Keratinocyte (primary cell): Measurements from ENCODE around the gene S100P. TPM values are rescaled to one million over a fixed set of nuclear protein-coding genes. Genes with fewer than 3 reads are reported as not detected.

Experiments used
- DNase-seq: peaks from one replicate; pipeline ENCODE4 v3.0.0-alpha.2; 2011; ENCODE audit warnings: low read depth, missing footprints, low spot score
- FAIRE-seq: peaks from 2 replicates; lab custom pipeline; 2011; peaks lifted over from hg19 to GRCh38; lab: Jason Lieb, UNC
- H2AFZ ChIP-seq: 2 replicates; pipeline ENCODE4 v1.6.0; 2012; ENCODE audit warnings: low read length, control low read depth, inconsistent platforms; ENCODE audit not compliant: control insufficient read depth
- H3K27ac ChIP-seq: 2 replicates; pipeline ENCODE4 v1.5.1; 2011; ENCODE audit warnings: low read length; ENCODE audit not compliant: control insufficient read depth, insufficient read depth
- H3K27me3 ChIP-seq: 3 replicates; pipeline ENCODE4 v1.6.0; 2011; ENCODE audit warnings: low read length; ENCODE audit not compliant: control insufficient read depth, insufficient read depth; ENCODE audit errors: extremely low read depth
- H3K36me3 ChIP-seq, 2 experiments: 2 replicates in 1 of 2; 3 replicates in 1 of 2; pipeline ENCODE4 v1.5.1; 2011; ENCODE audit warnings: low read length in 2 of 2, mild to moderate bottlenecking in 1 of 2; ENCODE audit not compliant: control insufficient read depth in 2 of 2, insufficient read depth in 2 of 2; ENCODE audit errors: extremely low read depth in 1 of 2
- H3K4me1 ChIP-seq: 3 replicates; pipeline ENCODE4 v1.5.1; 2011; ENCODE audit warnings: low read length; ENCODE audit not compliant: control insufficient read depth, insufficient read depth; ENCODE audit errors: extremely low read depth
- H3K4me2 ChIP-seq: 3 replicates; pipeline ENCODE4 v1.6.0; 2011; ENCODE audit warnings: low read depth, low read length; ENCODE audit not compliant: control insufficient read depth, insufficient read depth; ENCODE audit errors: extremely low read depth
- H3K4me3 ChIP-seq, 3 experiments: fragments of 200-600 bp in 1 of 3; sonication (generic) in 1 of 3; 2 replicates in 2 of 3; 3 replicates in 1 of 3; pipeline ENCODE4 v1.5.1; 2011 to 2016; ENCODE audit warnings: low read length in 3 of 3, mild to moderate bottlenecking in 3 of 3, control low read depth in 2 of 3, inconsistent platforms in 1 of 3, low read depth in 1 of 3, mixed read lengths in 1 of 3, mixed run types in 1 of 3, moderate library complexity in 1 of 3; ENCODE audit not compliant: control insufficient read depth in 2 of 3, insufficient read depth in 2 of 3; ENCODE audit errors: extremely low read depth in 1 of 3
- H3K79me2 ChIP-seq: 2 replicates; pipeline ENCODE4 v1.6.0; 2012; ENCODE audit warnings: low read length; ENCODE audit not compliant: control insufficient read depth, insufficient read depth
- H3K9ac ChIP-seq: 3 replicates; pipeline ENCODE4 v1.6.0; 2011; ENCODE audit warnings: low read length; ENCODE audit not compliant: control insufficient read depth, insufficient read depth; ENCODE audit errors: extremely low read depth
- H3K9me1 ChIP-seq: 3 replicates; pipeline ENCODE4 v1.6.0; 2011; ENCODE audit warnings: low read length; ENCODE audit not compliant: control insufficient read depth, insufficient read depth; ENCODE audit errors: extremely low read depth
- H3K9me3 ChIP-seq: 2 replicates; pipeline ENCODE4 v1.5.1; 2012; ENCODE audit warnings: low read depth, low read length; ENCODE audit not compliant: control insufficient read depth
- H4K20me1 ChIP-seq: 3 replicates; pipeline ENCODE4 v1.6.0; 2011; ENCODE audit warnings: low read length; ENCODE audit not compliant: control insufficient read depth, insufficient read depth; ENCODE audit errors: extremely low read depth
- EZH2 ChIP-seq: IDR thresholded peaks from one replicate; pipeline ENCODE4 v1.6.1; 2012; ENCODE audit warnings: inconsistent platforms, mild to moderate bottlenecking, low read length, moderate library complexity
- dilution Hi-C: fragments of 300-500 bp; cut with MboI; formaldehyde crosslinking; loops from one replicate; pipeline ENCODE4 v1.7.0; 2020; ENCODE audit warnings: low sequenced_read_pairs; ENCODE audit not compliant: extremely low pct_ligation_motif_present
- polyA plus RNA-seq, 5 experiments: library from polyadenylated mRNA; depleted of rRNA in 3 of 5; stranded (reverse) in 3 of 5; stranded (forward) in 1 of 5; unstranded in 1 of 5; fragments of >200 nt; gene quantifications; 1 replicate in 1 of 5; 2 replicates in 3 of 5; 3 replicates in 1 of 5; pipeline versions ENCODE4 v1.2.1 to v1.2.3, GENCODE V29; 2011 to 2012; ENCODE audit warnings: missing spikeins in 2 of 5, low read depth in 1 of 5, low replicate concordance in 1 of 5
- TF ChIP-seq, protein P1 (sequence below), 3 experiments: IDR thresholded peaks in 1 of 3; conservative IDR thresholded peaks in 1 of 3; optimal IDR thresholded peaks in 1 of 3; 2 replicates in 2 of 3; 3 replicates in 1 of 3; pipeline versions ENCODE3 to v1.5.1; 2011; ENCODE audit warnings: low read length in 3 of 3, mild to moderate bottlenecking in 3 of 3, moderate library complexity in 2 of 3, control low read depth in 1 of 3, inconsistent platforms in 1 of 3; ENCODE audit not compliant: insufficient read depth in 2 of 3; ENCODE audit errors: extremely low read depth in 1 of 3

The S100P gene
- polyA plus RNA-seq, 1 donor (not counting 4 experiments of a cell fraction or from before 2014, with no cell fraction given) = 1.7 TPM

DNA sequence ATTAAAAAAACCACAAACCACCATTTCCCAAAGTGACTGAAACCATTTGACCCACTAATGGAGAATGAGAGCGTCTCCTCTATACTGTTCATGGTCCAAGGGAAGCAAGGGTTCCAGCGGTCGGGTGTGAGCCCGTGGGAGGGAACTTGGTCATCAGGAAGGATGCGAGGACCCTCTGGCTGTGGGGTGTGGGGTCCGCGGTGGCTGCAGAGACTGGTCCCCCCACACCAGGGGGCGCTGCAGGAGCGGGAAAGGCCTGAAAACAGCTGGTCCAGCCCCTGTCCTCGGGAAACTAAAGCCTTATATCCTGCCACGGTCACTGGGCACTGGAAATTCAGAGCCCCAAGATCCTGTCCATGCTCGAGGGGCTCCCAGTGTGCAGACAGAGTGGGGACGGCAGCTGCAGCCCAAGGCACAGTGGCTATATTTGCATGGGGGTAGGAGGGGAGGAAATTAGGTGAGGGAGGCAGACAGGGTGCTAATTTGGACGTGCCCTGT lies 26.6 kb downstream of the S100P start:
- Histone ChIP-seq H3K79me2 (peaks cover 22% of the 10 kb centered on the region), H3K9me3 (no peaks in the 10 kb centered on the region), H3K27ac (no peak overlapping the region), H3K4me3 (no peak overlapping the region), H3K27me3 (no peaks in the 10 kb centered on the region), H3K4me2 (peak overlapping the region; percentile 36), H4K20me1 (no peaks in the 10 kb centered on the region), H3K36me3 (no peaks in the 10 kb centered on the region), H2AFZ (no peak overlapping the region), H3K9me1 (no peaks in the 10 kb centered on the region), H3K9ac (no peak overlapping the region), H3K4me1 (peaks cover 20% of the 10 kb centered on the region)
- TF ChIP-seq, protein P1, sequence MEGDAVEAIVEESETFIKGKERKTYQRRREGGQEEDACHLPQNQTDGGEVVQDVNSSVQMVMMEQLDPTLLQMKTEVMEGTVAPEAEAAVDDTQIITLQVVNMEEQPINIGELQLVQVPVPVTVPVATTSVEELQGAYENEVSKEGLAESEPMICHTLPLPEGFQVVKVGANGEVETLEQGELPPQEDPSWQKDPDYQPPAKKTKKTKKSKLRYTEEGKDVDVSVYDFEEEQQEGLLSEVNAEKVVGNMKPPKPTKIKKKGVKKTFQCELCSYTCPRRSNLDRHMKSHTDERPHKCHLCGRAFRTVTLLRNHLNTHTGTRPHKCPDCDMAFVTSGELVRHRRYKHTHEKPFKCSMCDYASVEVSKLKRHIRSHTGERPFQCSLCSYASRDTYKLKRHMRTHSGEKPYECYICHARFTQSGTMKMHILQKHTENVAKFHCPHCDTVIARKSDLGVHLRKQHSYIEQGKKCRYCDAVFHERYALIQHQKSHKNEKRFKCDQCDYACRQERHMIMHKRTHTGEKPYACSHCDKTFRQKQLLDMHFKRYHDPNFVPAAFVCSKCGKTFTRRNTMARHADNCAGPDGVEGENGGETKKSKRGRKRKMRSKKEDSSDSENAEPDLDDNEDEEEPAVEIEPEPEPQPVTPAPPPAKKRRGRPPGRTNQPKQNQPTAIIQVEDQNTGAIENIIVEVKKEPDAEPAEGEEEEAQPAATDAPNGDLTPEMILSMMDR (optimal IDR thresholded peaks at IDR 0.05 in 1 of 3, IDR thresholded peaks at IDR 0.05 in 1 of 3, conservative IDR thresholded peaks at IDR 0.05 in 1 of 3; ENCODE audit: extremely low read depth in 1 of 3, insufficient read depth in 2 of 3, low read length in 3 of 3) = peak in 2 of 3 experiments; percentile 91 to 97
- TF ChIP-seq EZH2 = no peak
- dilution Hi-C loops = no loop called here
- no peak for DNase-seq
- FAIRE-seq = no peak

DNA sequence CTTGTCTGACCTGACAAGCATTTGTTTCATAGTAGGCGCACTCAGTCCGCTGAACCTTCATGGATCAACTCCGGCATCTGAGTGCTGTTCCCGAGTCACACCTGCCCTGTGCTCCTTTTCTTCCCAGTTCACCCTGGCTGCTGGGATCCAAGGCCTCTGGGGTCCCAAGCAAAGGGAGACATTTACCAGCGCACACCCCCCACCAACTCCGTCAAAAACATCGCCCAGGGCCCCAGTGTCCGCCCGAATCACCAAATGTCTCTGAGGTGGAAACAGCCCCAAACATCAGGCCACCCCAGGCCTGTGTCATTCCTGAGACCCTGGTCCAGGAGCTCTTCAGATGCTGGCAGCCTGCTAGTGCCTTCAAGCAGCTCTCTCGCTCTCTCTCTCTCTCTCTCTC lies 27.4 kb downstream of the S100P start:
- no peak for DNase-seq
- dilution Hi-C loops = no loop called here
- no peaks in the 10 kb centered on the region for H3K9me3 ChIP-seq
- TF ChIP-seq, protein P1 (optimal IDR thresholded peaks at IDR 0.05 in 1 of 3, IDR thresholded peaks at IDR 0.05 in 1 of 3, conservative IDR thresholded peaks at IDR 0.05 in 1 of 3; ENCODE audit: extremely low read depth in 1 of 3, insufficient read depth in 2 of 3, low read length in 3 of 3) = no peak
- TF ChIP-seq EZH2 = no peak
- peaks cover 20% of the 10 kb centered on the region for H3K79me2 ChIP-seq
- no peak overlapping the region for H2AFZ ChIP-seq
- no peak overlapping the region for H3K27ac ChIP-seq
- no peak for FAIRE-seq
- H3K9ac ChIP-seq = no peak overlapping the region
- peaks cover 18% of the 10 kb centered on the region for H3K4me1 ChIP-seq
- H3K36me3 ChIP-seq = no peaks in the 10 kb centered on the region
- no peaks in the 10 kb centered on the region for H4K20me1 ChIP-seq
- no peaks in the 10 kb centered on the region for H3K27me3 ChIP-seq
- no peak overlapping the region for H3K4me2 ChIP-seq
- H3K9me1 ChIP-seq = no peaks in the 10 kb centered on the region
- H3K4me3 ChIP-seq = no peak overlapping the region
